Hepatocyte (in vitro differentiated cells): Measurements from ENCODE around the gene CDH5. TPM values are rescaled to one million over a fixed set of nuclear protein-coding genes. Genes with fewer than 3 reads are reported as not detected.

Experiments used
- DNase-seq: peaks from one replicate; pipeline ENCODE4 v3.0.0-alpha.2; 2016; ENCODE audit warnings: low spot score
- H2AFZ ChIP-seq: fragments of 200-600 bp; sonication (generic); 2 replicates; pipeline ENCODE4 v1.6.0; 2016; ENCODE audit warnings: antibody characterized with exemption, mild to moderate bottlenecking
- H3K27ac ChIP-seq: fragments of 200-600 bp; sonication (generic); 2 replicates; pipeline ENCODE4 v1.5.1; 2016; ENCODE audit warnings: mild to moderate bottlenecking
- H3K27me3 ChIP-seq: fragments of 200-600 bp; sonication (generic); 2 replicates; pipeline ENCODE4 v1.6.1; 2016
- H3K36me3 ChIP-seq: fragments of 200-600 bp; sonication (generic); replicated peaks from 2 replicates; pipeline ENCODE4 v1.5.1; 2016; ENCODE audit warnings: low read depth; ENCODE audit not compliant: insufficient read depth
- H3K4me1 ChIP-seq: fragments of 200-600 bp; sonication (generic); 2 replicates; pipeline ENCODE4 v1.5.1; 2016; ENCODE audit warnings: mild to moderate bottlenecking, moderate library complexity; ENCODE audit not compliant: insufficient read depth
- H3K4me2 ChIP-seq: fragments of 200-600 bp; sonication (generic); 2 replicates; pipeline ENCODE4 v1.6.0; 2016
- H3K4me3 ChIP-seq: fragments of 200-600 bp; sonication (generic); 2 replicates; pipeline ENCODE4 v1.5.1; 2016; ENCODE audit warnings: mild to moderate bottlenecking
- H3K79me2 ChIP-seq: fragments of 200-600 bp; sonication (generic); 2 replicates; pipeline ENCODE4 v1.6.0; 2017; ENCODE audit warnings: mild to moderate bottlenecking
- H3K9me2 ChIP-seq: fragments of 200-600 bp; sonication (generic); replicated peaks from 2 replicates; pipeline ENCODE4 v1.6.0; 2017; ENCODE audit warnings: mild to moderate bottlenecking; ENCODE audit not compliant: insufficient read depth
- H3K9me3 ChIP-seq: fragments of 200-600 bp; sonication (generic); 2 replicates; pipeline ENCODE4 v1.5.1; 2016; ENCODE audit warnings: low read depth, mild to moderate bottlenecking
- H4K20me1 ChIP-seq: fragments of 200-600 bp; sonication (generic); 2 replicates; pipeline ENCODE4 v1.6.0; 2016; ENCODE audit warnings: mild to moderate bottlenecking; ENCODE audit not compliant: insufficient read depth, poor library complexity, severe bottlenecking
- CTCF ChIP-seq: fragments of 200-600 bp; sonication (generic); IDR thresholded peaks from 2 replicates; pipeline ENCODE4 v1.5.1; 2016; ENCODE audit warnings: antibody characterized with exemption, mild to moderate bottlenecking; ENCODE audit not compliant: poor library complexity
- EZH2 ChIP-seq: fragments of 200-600 bp; sonication (generic); IDR thresholded peaks from 2 replicates; pipeline ENCODE4 v1.6.1; 2016; ENCODE audit warnings: antibody characterized with exemption, mild to moderate bottlenecking, borderline replicate concordance
- EZH2phosphoT487 ChIP-seq: fragments of 200-600 bp; sonication (generic); IDR thresholded peaks from one replicate; pipeline ENCODE4 v1.6.1; 2018; ENCODE audit warnings: antibody characterized with exemption, mild to moderate bottlenecking, low read depth, moderate library complexity; ENCODE audit not compliant: unreplicated experiment, severe bottlenecking
- WGBS: methylation state at CpG from one replicate; pipeline ENCODE4 v1.1.6; 2016; ENCODE audit warnings: low lambda C conversion rate; ENCODE audit errors: missing lambda C conversion rate; 5-methylcytosine and 5-hydroxymethylcytosine counted together
- polyA plus RNA-seq: library from polyadenylated mRNA; unstranded; fragments of >200 nt; fragmentation: Nextera tagmentation; extraction: Ambion mirVana; gene quantifications from 2 replicates; pipeline ENCODE4 v1.2.1, GENCODE V29; 2016
- total RNA-seq: library from RNA; depleted of rRNA; stranded (reverse); fragments of >200 nt; gene quantifications from 2 replicates; pipeline ENCODE4 v1.2.3, GENCODE V29; 2014

CDH5 gene
- total and polyA plus RNA-seq, 2 experiments from 2014 or later: 0.88 to 2.2 TPM

GRCh38 chr16:66365651-66366050 is 840 bp upstream of the CDH5 start:
- TF ChIP-seq CTCF (no peak), EZH2phosphoT487 (no peak), EZH2 (no peak)
- DNase-seq: no peak
- 77% methylated on average over 4 of the region's 4 CpGs for WGBS
- no peak overlapping the region for H3K27ac ChIP-seq
- no peaks in the 10 kb centered on the region for H4K20me1 ChIP-seq
- no peaks in the 10 kb centered on the region for H3K79me2 ChIP-seq
- H3K36me3 ChIP-seq: no peaks in the 10 kb centered on the region
- H3K9me2 ChIP-seq: no peaks in the 10 kb centered on the region
- H3K4me3 ChIP-seq: no peak overlapping the region
- H3K4me1 ChIP-seq: no peaks in the 10 kb centered on the region
- H3K27me3 ChIP-seq: no peaks in the 10 kb centered on the region
- H3K9me3 ChIP-seq: no peaks in the 10 kb centered on the region
- no peak overlapping the region for H3K4me2 ChIP-seq
- H2AFZ ChIP-seq: no peak overlapping the region

- H3K79me2 ChIP-seq: no peaks in the 10 kb centered on the region
- no peak overlapping the region for H3K27ac ChIP-seq
- H3K9me3 ChIP-seq: no peaks in the 10 kb centered on the region
- no peaks in the 10 kb centered on the region for H3K4me1 ChIP-seq
- H3K4me3 ChIP-seq: no peak overlapping the region
- TF ChIP-seq EZH2 (no peak), EZH2phosphoT487 (no peak), CTCF (no peak)
- WGBS: 78% methylated on average over 11 of the region's 11 CpGs
- no peak overlapping the region for H2AFZ ChIP-seq
- H3K36me3 ChIP-seq: no peaks in the 10 kb centered on the region
- H3K27me3 ChIP-seq: no peaks in the 10 kb centered on the region
- H3K9me2 ChIP-seq: no peaks in the 10 kb centered on the region
- no peak overlapping the region for H3K4me2 ChIP-seq
- no peak for DNase-seq
- no peaks in the 10 kb centered on the region for H4K20me1 ChIP-seq
Measured at GRCh38 chr16:66367968-66368891, 1.7 kb downstream of the CDH5 start.

GRCh38 chr16:66369055-66369592 is 2.6 kb downstream of the CDH5 start:
- no peaks in the 10 kb centered on the region for H3K9me3 ChIP-seq
- H3K9me2 ChIP-seq: no peaks in the 10 kb centered on the region
- no peak overlapping the region for H2AFZ ChIP-seq
- H3K4me2 ChIP-seq: no peak overlapping the region
- no peaks in the 10 kb centered on the region for H3K27me3 ChIP-seq
- H3K27ac ChIP-seq: no peak overlapping the region
- 86% methylated on average over 5 of the region's 5 CpGs for WGBS
- no peaks in the 10 kb centered on the region for H4K20me1 ChIP-seq
- no peaks in the 10 kb centered on the region for H3K4me1 ChIP-seq
- H3K36me3 ChIP-seq: no peaks in the 10 kb centered on the region
- DNase-seq: no peak
- no peaks in the 10 kb centered on the region for H3K79me2 ChIP-seq
- H3K4me3 ChIP-seq: no peak overlapping the region
- TF ChIP-seq EZH2phosphoT487 (no peak), EZH2 (no peak), CTCF (no peak)
